ENCODE measurements around the gene ZNF236.

DNA sequence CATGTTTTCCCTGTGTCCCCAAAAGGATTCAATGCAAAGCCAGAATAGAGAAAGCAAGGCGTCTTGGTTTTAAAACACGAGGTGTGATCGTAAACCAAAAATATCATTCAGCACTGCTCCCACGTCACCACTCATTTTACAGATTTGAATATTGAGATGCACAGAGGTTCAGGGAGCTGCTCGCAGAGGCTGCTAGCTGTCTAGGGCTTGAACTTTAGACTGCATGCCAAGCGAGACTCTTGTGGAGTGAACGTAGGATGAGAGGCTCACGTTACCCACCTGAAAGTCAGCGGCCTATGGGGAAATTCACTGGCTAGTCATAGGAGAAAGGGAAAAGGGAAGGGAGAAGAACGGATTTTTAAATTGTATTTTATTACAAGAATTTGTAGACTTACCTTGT is 180.1 kb downstream of the ZNF236 start:
- TF ChIP-seq POLR2A (IDR thresholded peaks at IDR 0.05) (no peak), EP300 (IDR thresholded peaks at IDR 0.05) (no peak)

All from tibial nerve (tissue), 3 donors.